AG08396 (cell line): ENCODE data around the gene ZXDA.
A peak's percentile ranks its signal among the peaks of the same experiment; 100 is the strongest.
"Not testable (repeated sequence)": the region's sequence is repeated elsewhere in the genome, so short reads cannot be mapped to it uniquely, and the experiment has no call there.

ENCODE experiments used
- DNase-seq: peaks from one replicate; pipeline ENCODE4 v3.0.0; 2012; ENCODE audit warnings: low spot score, mixed read lengths

Gene ZXDA, protein sequence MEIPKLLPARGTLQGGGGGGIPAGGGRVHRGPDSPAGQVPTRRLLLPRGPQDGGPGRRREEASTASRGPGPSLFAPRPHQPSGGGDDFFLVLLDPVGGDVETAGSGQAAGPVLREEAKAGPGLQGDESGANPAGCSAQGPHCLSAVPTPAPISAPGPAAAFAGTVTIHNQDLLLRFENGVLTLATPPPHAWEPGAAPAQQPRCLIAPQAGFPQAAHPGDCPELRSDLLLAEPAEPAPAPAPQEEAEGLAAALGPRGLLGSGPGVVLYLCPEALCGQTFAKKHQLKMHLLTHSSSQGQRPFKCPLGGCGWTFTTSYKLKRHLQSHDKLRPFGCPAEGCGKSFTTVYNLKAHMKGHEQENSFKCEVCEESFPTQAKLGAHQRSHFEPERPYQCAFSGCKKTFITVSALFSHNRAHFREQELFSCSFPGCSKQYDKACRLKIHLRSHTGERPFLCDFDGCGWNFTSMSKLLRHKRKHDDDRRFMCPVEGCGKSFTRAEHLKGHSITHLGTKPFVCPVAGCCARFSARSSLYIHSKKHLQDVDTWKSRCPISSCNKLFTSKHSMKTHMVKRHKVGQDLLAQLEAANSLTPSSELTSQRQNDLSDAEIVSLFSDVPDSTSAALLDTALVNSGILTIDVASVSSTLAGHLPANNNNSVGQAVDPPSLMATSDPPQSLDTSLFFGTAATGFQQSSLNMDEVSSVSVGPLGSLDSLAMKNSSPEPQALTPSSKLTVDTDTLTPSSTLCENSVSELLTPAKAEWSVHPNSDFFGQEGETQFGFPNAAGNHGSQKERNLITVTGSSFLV

DNA sequence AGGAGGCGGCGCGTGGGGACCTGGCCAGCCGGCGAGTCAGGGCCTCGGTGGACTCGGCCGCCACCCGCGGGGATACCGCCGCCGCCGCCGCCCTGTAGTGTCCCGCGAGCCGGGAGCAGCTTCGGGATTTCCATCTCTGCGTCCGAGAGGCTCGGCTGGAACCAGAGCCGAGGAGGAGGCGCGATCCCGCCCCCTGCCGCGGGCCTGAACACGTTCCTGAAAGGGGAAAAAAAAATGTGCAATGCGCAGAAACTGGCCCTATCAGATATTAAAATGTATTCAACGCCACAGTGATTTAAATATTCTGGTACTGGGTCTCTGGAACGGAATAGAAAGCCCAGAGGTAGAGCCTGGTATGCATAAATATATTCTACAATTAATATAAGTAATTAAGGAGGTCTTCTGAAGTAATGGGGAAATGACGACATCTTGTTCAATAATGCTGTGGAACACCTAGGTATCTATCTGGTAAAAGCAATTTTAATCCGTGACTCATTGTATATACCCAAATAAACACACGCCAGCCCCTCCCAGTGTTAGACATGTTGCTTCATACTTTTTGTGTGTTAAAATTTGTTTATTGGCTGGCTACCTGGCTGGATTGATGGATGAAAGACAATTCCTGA lies at the start of gene ZXDA:
Gene ZXDA, minus strand, starts transcription at position 172 of the 626 bp plus-strand sequence. Its CDS starts 38 bp downstream, at position 134.
- not testable (repeated sequence) for DNase-seq

DNA sequence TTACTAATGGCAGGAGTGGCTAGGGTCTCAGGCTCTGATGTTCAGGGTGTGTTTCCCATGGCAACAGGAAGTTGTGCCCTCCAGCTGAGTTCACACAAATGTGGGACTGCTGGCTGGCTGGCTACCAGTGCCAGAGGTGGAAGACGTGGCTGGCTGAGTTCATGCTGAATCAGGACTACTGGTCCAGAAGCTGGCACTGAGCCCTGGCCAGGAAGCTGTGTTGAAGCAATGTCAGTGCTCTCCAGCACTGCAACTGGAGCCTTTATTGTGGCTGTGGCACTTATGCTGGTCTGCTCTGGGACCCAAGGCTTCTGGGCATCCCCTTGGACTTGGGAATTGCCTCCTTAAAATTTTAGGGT lies 42.0 kb upstream of the ZXDA start:
- DNase-seq: no peak

DNA sequence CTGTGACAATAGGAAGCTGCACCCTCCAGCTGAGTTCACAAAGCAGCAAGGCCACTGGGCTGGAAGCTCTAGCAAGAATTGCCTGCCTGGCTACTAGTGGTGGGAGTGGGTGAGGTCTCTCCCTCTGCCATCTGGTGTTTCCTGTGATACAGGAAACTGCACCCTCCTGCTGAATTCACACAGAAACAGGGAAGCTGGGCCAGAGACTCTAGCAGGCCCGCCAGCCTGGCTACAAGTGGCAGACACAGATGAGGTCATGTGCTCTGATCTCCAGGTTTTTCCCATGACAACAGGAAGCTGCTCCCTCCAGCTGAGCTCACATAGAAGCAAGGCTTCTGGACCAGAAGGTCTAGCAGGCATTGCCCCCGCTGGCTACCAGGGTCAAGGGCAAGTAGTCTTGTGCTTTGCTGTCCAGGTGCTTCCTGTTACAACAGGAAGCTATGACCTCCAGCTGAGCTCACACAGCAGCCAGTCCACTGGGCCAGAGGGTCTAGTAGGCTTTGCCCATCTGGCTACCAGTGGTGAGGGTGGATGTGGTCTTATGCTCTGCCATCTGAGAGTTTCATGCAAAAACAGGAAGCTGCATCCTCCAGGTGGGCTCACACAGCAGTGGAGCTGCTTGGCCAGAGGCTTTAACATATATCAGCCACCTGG lies 41.5 kb upstream of the ZXDA start:
- DNase-seq: no peak

- no peak for DNase-seq
Measured at GRCh38 chrX:57933321-57933720, 23.1 kb upstream of the ZXDA start.

DNA sequence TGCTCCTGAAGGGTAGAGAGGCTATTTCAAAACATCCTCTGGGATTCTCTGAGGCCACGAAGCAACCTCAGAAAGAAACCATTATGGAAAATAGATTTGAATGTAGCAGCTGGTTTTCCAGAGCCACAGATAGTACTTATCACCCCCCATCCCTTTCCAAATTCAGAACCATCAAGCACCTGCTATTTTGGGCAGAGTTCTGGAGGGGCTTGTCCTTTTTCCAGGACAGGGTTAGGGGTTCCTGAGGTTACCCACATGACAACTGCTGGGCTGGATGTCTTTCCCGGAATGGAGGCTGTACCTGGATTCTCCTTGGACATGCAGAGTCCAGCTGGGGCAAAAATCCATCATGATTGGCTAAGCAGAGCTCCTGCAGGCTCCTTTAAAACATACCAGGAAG lies 22.0 kb upstream of the ZXDA start:
- no peak for DNase-seq

DNA sequence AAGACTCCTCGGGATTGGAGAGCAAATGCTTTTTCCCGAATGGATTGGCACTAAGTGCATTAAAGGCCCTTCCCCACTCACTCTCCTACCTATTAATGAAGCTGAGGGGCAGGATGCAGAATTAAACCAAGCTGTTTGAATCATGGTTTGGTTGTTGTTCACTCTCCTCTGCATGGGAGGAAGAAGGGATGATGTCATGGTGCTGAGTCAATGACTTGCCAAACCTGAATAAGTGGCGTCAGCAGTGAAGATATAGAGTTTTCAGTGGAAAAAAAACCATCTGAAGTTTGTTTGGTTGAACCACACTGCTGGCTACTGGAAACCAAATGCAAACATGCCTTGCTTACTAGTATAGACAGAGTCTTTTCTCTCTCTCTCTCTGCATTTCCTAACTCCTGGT lies 19.8 kb upstream of the ZXDA start:
- no peak for DNase-seq

DNA sequence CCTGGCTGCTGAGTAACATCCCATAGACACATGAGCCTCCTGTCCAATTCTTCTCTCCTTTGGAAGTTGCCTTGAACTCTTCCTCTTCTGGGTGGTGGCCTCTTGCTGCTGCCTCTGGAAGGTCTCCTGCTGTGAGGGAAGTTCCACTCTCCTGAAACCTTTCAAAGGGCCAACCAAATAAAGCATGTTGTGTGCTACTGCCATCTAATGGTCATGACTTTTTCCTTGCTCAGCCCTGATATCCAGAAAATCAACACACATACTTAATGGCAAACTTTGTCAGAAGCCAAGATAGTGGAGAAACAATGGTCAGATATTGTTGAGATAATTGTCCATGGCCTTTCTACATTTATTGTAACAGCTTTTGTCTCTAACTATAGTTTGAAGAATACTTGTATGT lies 19.1 kb upstream of the ZXDA start:
- peak; percentile 20 for DNase-seq

DNA sequence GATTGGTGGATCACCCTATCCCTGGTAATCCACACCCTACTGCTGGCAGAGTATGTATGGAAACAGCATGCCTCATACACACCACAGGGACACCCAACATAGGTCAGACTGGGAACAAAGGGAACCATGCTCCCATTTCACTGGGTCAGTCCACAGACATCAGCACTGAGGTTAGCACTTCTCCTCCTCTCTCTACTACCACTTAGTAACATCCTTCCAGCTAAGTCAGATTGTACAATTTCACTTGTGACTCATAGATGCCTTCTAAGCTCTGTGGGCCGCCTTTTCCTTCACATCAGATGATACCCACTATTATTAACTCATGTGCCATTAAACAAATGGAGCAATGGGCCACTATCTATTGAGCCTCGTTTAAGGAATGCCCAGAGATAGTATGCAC lies 15.5 kb upstream of the ZXDA start:
- DNase-seq: no peak

DNA sequence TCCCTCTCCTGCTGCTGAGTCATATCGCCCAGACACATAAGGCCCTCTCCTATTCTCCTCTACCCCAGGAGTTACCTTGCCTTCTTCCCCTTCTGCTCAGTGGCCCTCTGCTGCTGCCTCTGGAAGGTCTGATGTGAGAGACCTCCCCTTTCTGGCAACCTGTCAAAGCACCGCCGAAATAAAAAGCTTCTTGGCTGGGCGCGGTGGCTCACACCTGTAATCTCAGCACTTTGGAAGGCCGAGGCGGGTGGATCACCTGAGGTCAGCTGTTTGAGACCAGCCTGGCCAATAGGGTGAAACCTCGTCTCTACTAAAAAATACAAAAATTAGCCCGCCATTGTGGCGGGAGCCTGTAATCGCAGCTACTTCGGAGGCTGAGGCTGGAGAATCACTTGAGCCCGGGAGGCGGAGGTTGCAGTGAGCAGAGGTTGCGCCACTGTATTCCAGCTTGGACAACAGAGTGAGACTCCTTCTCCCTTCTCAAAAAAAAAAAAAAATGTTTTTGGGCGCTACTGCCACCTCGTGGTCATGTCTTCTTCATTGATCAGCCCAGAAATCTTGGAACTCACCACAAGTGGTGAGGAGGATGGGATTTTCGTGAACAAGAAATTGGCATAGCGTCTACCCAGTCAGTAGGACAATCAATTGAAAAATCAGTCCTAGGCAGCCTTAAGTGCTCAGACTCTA lies 8.6 kb upstream of the ZXDA start:
- no peak for DNase-seq

GRCh38 chrX:57915680-57916079 lies 5.4 kb upstream of the ZXDA start:
- DNase-seq: no peak

DNA sequence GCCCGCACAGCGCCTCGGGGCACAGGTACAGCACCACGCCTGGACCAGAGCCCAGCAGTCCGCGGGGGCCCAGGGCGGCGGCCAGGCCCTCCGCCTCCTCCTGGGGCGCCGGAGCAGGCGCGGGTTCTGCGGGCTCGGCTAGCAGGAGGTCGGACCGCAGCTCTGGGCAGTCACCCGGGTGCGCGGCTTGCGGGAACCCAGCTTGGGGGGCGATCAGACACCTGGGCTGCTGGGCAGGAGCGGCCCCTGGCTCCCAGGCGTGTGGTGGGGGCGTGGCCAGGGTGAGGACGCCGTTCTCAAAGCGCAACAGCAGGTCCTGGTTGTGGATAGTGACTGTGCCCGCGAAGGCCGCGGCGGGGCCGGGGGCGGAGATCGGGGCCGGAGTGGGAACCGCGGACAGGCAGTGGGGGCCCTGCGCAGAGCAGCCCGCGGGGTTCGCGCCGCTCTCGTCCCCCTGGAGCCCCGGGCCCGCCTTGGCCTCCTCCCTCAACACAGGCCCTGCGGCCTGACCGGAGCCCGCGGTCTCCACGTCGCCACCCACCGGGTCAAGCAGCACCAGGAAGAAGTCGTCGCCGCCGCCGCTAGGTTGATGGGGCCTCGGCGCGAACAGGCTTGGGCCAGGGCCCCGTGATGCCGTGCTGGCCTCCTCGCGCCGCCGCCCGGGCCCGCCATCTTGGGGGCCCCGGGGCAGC lies 517 bp downstream of the ZXDA start:
- DNase-seq: not testable (repeated sequence)

- not testable (repeated sequence) for DNase-seq
Measured at GRCh38 chrX:57908972-57909594, 1.2 kb downstream of the ZXDA start.

DNA sequence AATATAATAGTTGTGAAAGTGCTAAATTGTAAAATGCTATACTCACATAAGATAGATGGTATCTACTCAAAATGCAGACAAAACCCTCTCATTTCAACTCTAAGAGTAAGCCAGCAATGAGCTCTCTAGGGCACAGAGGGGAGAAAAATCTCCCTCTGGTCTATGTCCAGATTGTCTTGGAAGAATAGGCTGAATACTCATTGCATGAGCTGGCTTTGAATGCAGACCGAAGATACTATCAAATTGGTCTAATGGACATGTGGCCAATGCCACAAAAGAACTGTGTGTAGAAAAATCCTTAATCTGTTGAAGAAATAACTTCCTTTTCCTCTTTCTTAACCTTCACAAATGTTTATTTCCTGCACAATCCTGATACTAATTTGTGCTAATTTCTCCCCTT lies 3.5 kb downstream of the ZXDA start:
- peak; percentile 20 for DNase-seq

DNA sequence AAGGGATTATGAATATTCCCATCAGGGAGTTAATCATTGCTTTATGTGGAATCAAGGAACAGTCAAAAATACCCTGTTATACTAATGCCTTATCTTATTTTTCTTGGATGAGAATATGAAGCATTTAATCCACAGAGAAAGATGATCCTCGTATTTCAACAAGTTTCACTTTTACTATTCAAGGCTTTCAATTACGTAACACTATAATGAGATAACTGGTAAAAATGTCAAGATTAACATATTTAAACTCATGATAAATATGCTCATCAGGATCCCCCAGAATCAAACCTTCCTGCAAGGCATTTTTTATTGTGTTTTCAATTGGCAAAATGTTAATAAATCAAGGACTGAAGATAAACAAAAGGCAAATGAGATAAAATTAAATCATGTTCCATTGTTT lies 5.1 kb downstream of the ZXDA start:
- no peak for DNase-seq

DNA sequence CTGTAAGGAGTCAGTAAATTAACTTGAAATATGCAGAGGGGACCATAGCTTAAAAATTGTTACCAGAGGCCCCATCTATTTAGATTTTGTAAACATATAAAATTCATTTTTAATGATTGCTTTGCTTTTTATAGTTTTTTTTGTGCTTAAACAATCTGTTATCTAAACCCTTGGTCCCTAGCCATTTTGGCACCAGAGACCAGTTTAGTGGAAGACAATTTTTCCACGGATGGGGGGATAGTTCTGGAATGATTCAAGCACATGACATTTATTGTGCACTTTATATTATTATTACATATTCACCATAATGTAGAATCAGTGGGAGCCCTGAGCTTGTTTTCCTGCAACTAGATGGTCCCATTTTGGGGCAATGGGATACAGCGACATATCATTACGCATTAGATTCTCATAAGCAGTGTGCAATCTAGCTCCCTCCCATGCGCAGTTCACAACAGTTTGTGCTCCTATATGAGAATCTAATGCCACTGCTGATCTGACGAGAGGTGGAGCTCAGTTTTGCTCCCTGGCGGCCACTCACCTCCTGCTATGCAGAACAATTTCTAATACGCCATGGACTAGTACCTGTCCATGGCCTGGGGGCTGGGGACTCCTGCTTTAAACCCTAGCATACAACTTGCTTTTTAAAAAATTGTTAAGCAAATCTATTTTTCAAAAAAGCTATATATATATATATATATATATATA lies 5.9 kb downstream of the ZXDA start:
- no peak for DNase-seq

- no peak for DNase-seq
Measured at GRCh38 chrX:57902633-57903032, 7.6 kb downstream of the ZXDA start.

DNA sequence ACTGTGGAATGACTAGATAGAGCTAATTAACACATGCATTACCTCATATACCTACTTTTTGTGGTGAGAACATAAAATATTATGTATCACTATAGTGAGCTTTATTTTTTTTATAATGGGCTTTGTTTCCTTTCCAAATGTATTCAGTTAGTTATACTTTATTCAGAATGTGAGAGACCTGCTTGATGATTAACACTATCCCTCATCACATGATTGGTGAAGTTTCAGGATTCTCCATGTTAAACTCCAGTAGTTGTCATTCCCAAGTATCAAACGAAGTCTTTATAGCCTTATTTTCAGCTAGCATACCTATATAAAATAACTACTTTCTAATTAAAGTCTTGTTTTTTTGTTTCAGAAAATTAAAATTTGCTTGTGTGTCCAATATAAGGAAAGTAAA lies 8.8 kb downstream of the ZXDA start:
- DNase-seq: no peak

DNA sequence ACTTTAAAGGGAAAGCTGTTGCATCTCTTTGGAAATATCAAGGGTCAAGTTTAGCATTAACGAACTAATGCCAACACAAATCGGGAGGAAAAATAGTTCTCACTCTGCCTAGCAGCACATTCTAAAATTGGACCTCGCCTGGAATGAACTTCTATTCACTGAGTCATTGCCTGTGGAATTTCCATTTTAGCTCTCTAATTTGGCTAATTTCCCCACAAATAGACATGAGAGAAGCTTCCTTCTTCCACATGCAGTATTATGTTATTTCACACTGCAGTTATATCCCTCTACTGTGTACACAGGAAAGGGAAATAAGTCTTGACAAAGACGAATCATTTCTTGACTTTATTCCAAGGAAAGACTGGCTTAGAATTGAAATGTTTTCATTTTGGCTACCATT lies 9.3 kb downstream of the ZXDA start:
- no peak for DNase-seq

GRCh38 chrX:57899906-57900305 lies 10.4 kb downstream of the ZXDA start:
- DNase-seq: no peak

GRCh38 chrX:57899064-57899463 lies 11.2 kb downstream of the ZXDA start:
- DNase-seq: no peak
